ENCODE results near the gene SNX3.
"Not testable (repeated sequence)": the region's sequence is repeated elsewhere in the genome, so short reads cannot be mapped to it uniquely, and the experiment has no call there.

The SNX3 gene

DNA sequence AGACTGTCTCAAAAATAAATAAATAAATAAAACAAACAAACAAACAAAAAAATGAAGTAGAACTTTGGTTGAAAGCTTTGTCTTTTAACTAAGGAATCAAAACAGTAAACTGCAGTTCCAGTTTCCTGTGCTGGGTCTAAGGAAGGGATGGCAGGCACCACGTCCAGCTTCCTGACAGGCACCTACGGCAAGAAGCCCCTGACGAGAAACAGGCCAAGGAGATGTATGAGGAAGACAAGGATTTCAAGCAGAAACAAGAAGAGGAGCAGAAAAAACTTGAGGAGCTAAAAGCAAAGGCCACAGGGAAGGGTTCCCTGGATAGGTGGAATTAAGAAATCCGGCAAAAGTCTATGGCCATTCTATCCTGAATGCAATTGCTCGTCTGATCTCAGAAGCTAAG, 8.8 kb downstream of the SNX3 start:
- no peak for DNase-seq (ENCODE audit: low read depth)
- H3K4me3 ChIP-seq (ENCODE audit: low read depth, low read length): no peak overlapping the region
- TF ChIP-seq MYC (IDR thresholded peaks at IDR 0.05; ENCODE audit: low read depth, low read length): no peak

DNA sequence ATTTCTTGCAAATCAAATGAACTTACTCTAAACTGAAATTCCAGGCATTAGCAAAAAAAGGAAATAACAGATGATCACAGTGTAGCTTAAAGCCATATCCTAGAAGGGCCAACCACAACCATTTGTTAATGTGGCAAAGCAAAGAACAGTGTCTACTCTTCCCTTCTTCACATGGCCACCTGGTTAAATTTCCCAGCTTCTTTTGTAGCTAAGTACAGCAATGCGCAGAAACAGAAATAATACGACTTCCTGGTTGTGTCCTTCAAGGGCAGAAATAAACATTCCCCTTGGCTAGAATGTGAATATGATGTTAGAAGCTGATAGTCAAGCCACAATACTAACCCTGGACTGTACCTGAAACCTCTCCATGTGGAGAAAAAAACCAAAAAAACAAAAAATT, 9.6 kb downstream of the SNX3 start:
- TF ChIP-seq MYC (IDR thresholded peaks at IDR 0.05; ENCODE audit: low read depth, low read length): no peak
- TF ChIP-seq, protein P1, sequence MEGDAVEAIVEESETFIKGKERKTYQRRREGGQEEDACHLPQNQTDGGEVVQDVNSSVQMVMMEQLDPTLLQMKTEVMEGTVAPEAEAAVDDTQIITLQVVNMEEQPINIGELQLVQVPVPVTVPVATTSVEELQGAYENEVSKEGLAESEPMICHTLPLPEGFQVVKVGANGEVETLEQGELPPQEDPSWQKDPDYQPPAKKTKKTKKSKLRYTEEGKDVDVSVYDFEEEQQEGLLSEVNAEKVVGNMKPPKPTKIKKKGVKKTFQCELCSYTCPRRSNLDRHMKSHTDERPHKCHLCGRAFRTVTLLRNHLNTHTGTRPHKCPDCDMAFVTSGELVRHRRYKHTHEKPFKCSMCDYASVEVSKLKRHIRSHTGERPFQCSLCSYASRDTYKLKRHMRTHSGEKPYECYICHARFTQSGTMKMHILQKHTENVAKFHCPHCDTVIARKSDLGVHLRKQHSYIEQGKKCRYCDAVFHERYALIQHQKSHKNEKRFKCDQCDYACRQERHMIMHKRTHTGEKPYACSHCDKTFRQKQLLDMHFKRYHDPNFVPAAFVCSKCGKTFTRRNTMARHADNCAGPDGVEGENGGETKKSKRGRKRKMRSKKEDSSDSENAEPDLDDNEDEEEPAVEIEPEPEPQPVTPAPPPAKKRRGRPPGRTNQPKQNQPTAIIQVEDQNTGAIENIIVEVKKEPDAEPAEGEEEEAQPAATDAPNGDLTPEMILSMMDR (IDR thresholded peaks at IDR 0.05; ENCODE audit: low read depth, low read length): no peak
- TF ChIP-seq, protein P2, sequence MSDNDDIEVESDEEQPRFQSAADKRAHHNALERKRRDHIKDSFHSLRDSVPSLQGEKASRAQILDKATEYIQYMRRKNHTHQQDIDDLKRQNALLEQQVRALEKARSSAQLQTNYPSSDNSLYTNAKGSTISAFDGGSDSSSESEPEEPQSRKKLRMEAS (IDR thresholded peaks at IDR 0.05; ENCODE audit: low read depth, low read length): no peak
- TF ChIP-seq POLR2A (IDR thresholded peaks at IDR 0.05; ENCODE audit: extremely low read depth, insufficient read length): no peak
- H3K4me3 ChIP-seq (ENCODE audit: low read depth, low read length): no peak overlapping the region
- no peak for DNase-seq (ENCODE audit: low read depth)

DNA sequence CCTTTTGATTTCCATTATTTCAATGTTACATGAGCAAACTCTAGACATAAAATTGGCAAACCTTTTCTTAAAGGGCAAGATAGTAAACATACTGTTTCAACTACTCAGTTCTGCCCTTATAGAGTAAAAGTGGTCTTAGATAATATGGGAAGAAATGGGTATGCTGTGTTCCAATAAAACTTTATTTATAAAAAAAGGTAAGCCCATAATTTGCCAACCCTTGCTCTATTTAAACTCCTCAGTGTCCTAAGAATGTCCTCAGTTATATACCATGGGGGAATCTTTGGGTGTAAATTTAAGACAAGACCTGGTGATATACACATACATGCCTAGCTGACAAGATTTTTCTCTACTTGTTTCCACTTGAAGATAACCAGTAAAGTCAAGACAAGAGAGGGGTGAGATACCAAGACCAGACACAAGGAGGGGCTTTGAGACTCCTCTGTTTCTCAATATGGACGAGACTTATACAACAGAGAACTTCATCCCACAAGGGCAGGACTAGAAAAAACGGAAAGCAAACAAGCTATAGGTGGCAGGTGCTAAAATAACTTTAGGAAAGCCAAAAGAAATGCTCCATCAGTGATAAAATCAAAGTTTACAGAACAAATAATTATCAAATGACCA, 10.5 kb downstream of the SNX3 start:
- peak; percentile 62 for DNase-seq (ENCODE audit: low read depth)
- H3K4me3 ChIP-seq (ENCODE audit: low read depth, low read length): no peak overlapping the region

DNA sequence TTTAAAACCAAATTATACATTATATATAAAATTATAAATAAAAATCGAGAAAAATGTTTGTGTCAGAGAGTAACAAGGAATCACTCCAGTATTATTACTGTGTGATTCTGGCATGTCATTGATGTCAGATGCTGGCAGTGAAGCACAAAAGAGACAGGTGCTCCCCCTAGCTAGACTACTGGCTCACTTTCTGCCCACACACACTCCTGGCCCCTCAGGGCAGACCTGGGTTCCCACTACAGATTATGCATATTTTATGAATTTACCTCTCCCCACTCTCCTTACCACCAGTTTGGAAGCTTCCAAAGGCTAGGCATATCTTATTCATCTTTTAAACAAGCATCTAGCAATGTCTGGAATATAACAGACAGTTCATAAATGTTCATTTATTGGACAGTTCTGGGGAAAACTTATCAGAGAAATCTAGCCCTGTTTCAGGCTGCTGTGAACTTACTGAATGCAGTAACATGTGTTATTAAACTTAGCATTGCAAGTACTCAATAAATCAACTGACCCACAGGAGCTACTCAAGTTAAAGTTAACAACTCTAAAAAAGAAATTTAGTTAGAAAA, 12.8 kb downstream of the SNX3 start:
- no peak for DNase-seq (ENCODE audit: low read depth)
- TF ChIP-seq, protein P2 (IDR thresholded peaks at IDR 0.05; ENCODE audit: low read depth, low read length): no peak
- TF ChIP-seq, protein P1 (IDR thresholded peaks at IDR 0.05; ENCODE audit: low read depth, low read length): no peak
- TF ChIP-seq MYC (IDR thresholded peaks at IDR 0.05; ENCODE audit: low read depth, low read length): no peak
- TF ChIP-seq POLR2A (IDR thresholded peaks at IDR 0.05; ENCODE audit: extremely low read depth, insufficient read length): no peak
- no peak overlapping the region for H3K4me3 ChIP-seq (ENCODE audit: low read depth, low read length)

More for the DNA sequence above, 10.5 kb downstream of the SNX3 start:
- TF ChIP-seq, protein P1 (IDR thresholded peaks at IDR 0.05; ENCODE audit: low read depth, low read length): peak; percentile 29
- no peak for TF ChIP-seq MYC (IDR thresholded peaks at IDR 0.05; ENCODE audit: low read depth, low read length)

DNA sequence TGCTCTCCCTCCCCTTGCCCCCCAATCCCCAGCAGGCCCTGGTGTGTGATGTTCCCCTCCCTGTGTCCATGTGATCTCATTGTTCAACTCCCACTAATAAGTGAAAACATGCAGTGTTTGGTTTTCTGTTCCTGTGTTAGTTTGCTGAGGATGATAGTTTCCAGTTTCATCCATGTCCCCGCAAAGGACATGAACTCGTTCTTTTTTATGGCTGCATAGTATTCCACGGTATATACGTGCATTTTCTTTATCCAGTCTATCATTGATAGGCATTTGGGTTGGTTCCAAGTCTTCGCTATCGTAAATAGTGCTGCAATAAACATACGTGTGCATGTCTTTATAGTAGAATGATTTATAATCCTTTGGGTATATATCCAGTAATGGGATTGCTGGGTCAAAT, 15.7 kb downstream of the SNX3 start:
- DNase-seq (ENCODE audit: low read depth); H3K4me3 ChIP-seq (ENCODE audit: low read depth, low read length): not testable (repeated sequence)

DNA sequence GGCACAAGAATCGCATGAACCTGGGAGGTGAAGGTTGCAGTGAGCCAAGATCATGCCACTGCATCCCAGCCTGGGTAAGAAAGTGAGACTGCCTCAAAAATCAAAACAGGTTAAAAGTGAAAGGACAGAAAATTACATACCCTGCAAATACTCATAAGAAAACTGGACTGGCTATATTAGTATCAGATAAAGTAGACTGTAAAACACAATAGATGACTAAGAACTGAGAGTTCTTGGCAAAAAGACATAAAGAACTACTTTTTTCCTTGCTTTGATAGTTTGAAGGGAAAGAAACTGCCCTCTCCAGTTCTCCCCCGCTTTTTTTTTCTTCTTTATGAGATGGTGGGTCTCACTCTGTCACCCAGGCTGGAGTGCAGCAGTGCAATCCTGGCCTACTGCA, 17.0 kb downstream of the SNX3 start:
- H3K4me3 ChIP-seq (ENCODE audit: low read depth, low read length): no peak overlapping the region
- DNase-seq (ENCODE audit: low read depth): no peak
- TF ChIP-seq POLR2A (IDR thresholded peaks at IDR 0.05; ENCODE audit: extremely low read depth, insufficient read length) (no peak), MYC (IDR thresholded peaks at IDR 0.05; ENCODE audit: low read depth, low read length) (no peak)
- TF ChIP-seq, protein P1 (IDR thresholded peaks at IDR 0.05; ENCODE audit: low read depth, low read length): no peak
- TF ChIP-seq, protein P2 (IDR thresholded peaks at IDR 0.05; ENCODE audit: low read depth, low read length): no peak

DNA sequence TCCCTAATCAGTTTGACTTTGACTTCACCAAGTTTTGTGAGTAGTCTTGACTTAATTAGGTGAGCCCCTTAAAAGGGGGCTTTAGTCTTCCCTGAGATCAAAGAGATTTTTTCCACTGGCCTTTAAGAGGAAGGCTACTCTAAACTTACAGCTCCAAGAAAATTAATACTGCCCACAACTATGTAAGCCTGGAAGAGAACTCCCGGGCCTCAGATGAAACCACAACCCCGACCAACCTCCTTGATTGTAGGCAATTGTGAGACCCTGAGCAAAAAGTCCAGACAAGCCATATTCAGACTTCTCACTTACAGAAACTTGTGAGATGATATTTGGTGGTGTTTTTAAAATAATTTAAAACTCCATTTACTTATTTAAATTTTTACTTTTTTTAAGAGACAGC, 18.1 kb downstream of the SNX3 start:
- TF ChIP-seq, protein P1 (IDR thresholded peaks at IDR 0.05; ENCODE audit: low read depth, low read length): no peak
- TF ChIP-seq MYC (IDR thresholded peaks at IDR 0.05; ENCODE audit: low read depth, low read length) (no peak), POLR2A (IDR thresholded peaks at IDR 0.05; ENCODE audit: extremely low read depth, insufficient read length) (no peak)
- TF ChIP-seq, protein P2 (IDR thresholded peaks at IDR 0.05; ENCODE audit: low read depth, low read length): no peak
- no peak overlapping the region for H3K4me3 ChIP-seq (ENCODE audit: low read depth, low read length)
- DNase-seq (ENCODE audit: low read depth): no peak

All from NB4 (cell line).